Tibial nerve (tissue), 3 donors: ENCODE measurements around the gene GGA1.

Experiments used
- EP300 ChIP-seq, 2 donors: sonication (generic); formaldehyde crosslinking; IDR thresholded peaks; one replicate each; pipeline ENCODE4 v1.6.1; 2017; ENCODE audit warnings: antibody characterized with exemption in 2 of 2, mild to moderate bottlenecking in 1 of 2
- POLR2A ChIP-seq, 2 donors: fragments of 450-650 bp; IDR thresholded peaks; one replicate each; pipeline ENCODE4 v1.6.1; 2017; ENCODE audit warnings: antibody characterized with exemption in 2 of 2, mild to moderate bottlenecking in 2 of 2, moderate library complexity in 2 of 2

- TF ChIP-seq EP300 (IDR thresholded peaks at IDR 0.05) (no peak), POLR2A (IDR thresholded peaks at IDR 0.05) (no peak)
These were observed 49.1 kb upstream of the GGA1 start for GRCh38 chr22:37559521-37559900.
